GM21529 (cell line): Measurements from ENCODE around the gene TNPO3.
"Not testable (repeated sequence)": the region's sequence is repeated elsewhere in the genome, so short reads cannot be mapped to it uniquely, and the experiment has no call there.

Source experiments
- ATAC-seq: cut with Tn5 transposase; IDR thresholded peaks from one replicate; pipeline ENCODE4 v1.9.1; 2021; ENCODE audit not compliant: unreplicated experiment

The TNPO3 gene

GRCh38 chr7:129072479-129073011, 17.6 kb upstream of the TNPO3 start:
- peak; percentile 67 for ATAC-seq

GRCh38 chr7:129069021-129069420, 14.1 kb upstream of the TNPO3 start:
- no peak for ATAC-seq

- no peak for ATAC-seq
Measured at GRCh38 chr7:129067943-129068548, 13.1 kb upstream of the TNPO3 start.

GRCh38 chr7:129067132-129067561, 12.2 kb upstream of the TNPO3 start:
- not testable (repeated sequence) for ATAC-seq

GRCh38 chr7:129066290-129067131, 11.6 kb upstream of the TNPO3 start:
- no peak for ATAC-seq

- ATAC-seq, result no peak
Measured at GRCh38 chr7:129055861-129056464, 1.1 kb upstream of the TNPO3 start.

GRCh38 chr7:129055294-129055816, 444 bp upstream of the TNPO3 start:
- peak; percentile 23 for ATAC-seq

GRCh38 chr7:129053938-129054437, 923 bp downstream of the TNPO3 start:
- ATAC-seq, result peak; percentile 1

GRCh38 chr7:129052441-129052840, 2.5 kb downstream of the TNPO3 start:
- no peak for ATAC-seq

GRCh38 chr7:129051459-129051858, 3.5 kb downstream of the TNPO3 start:
- ATAC-seq, result not testable (repeated sequence)

GRCh38 chr7:129047761-129048160, 7.2 kb downstream of the TNPO3 start:
- no peak for ATAC-seq

- ATAC-seq, result no peak
Measured at GRCh38 chr7:129045682-129046081, 9.2 kb downstream of the TNPO3 start.

- ATAC-seq, result no peak
Measured at GRCh38 chr7:129043012-129043411, 11.9 kb downstream of the TNPO3 start.

- ATAC-seq, result no peak
Measured at GRCh38 chr7:129041142-129042085, 13.5 kb downstream of the TNPO3 start.

- ATAC-seq, result not testable (repeated sequence)
Measured at GRCh38 chr7:129038468-129038867, 16.4 kb downstream of the TNPO3 start.

GRCh38 chr7:129037585-129037984, 17.3 kb downstream of the TNPO3 start:
- no peak for ATAC-seq

- ATAC-seq, result no peak
Measured at GRCh38 chr7:129032017-129032416, 22.9 kb downstream of the TNPO3 start.

GRCh38 chr7:129030440-129030839, 24.5 kb downstream of the TNPO3 start:
- ATAC-seq, result no peak

- no peak for ATAC-seq
Measured at GRCh38 chr7:129024125-129024524, 30.8 kb downstream of the TNPO3 start.

GRCh38 chr7:129021656-129022055, 33.3 kb downstream of the TNPO3 start:
- ATAC-seq, result no peak
